Rectal smooth muscle tissue (tissue), 1 donor: ENCODE data around the gene HERC2.

Experiments
- H3K27ac ChIP-seq: one replicate; pipeline ENCODE4 v1.7.0; 2013; ENCODE audit warnings: low read depth, low read length, inconsistent platforms
- H3K27me3 ChIP-seq: one replicate; pipeline ENCODE4 v1.7.0; 2013; ENCODE audit warnings: low read length; ENCODE audit not compliant: control insufficient read depth, insufficient read depth
- H3K36me3 ChIP-seq: one replicate; pipeline ENCODE4 v1.7.0; 2013; ENCODE audit warnings: low read length; ENCODE audit not compliant: control insufficient read depth, insufficient read depth
- H3K4me1 ChIP-seq: one replicate; pipeline ENCODE4 v1.7.0; 2013; ENCODE audit warnings: low read length; ENCODE audit not compliant: control insufficient read depth, insufficient read depth
- H3K4me3 ChIP-seq: one replicate; pipeline ENCODE4 v1.7.0; 2013; ENCODE audit warnings: low read length
- H3K9ac ChIP-seq: one replicate; pipeline ENCODE4 v1.7.0; 2013; ENCODE audit warnings: low read length

HERC2 gene

DNA sequence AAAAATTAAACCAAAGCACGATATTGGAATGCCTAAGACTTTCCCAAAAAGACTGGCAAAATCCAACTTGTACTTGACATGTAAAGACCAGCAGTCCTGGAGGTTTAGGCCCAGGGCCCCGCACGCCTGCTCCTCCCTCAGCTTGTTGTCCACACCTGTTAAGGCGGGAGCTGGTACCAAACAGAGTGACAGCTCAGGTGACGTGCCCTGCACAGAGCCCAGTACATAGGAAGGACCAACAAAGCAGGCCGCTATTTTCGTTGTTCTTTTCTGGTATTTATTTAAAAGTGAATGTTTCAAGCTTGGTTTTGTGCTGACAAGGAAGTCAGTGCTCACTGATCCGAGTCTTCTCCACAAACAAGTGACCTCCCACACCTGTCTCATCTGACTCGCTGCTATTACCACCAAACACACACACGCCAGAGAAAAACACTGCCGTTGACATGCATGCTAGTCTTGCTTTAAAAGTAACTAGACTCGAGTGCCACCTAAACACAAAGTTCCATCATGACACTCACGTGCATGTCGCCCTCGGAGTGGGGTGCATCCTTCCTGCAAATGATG, 50.2 kb downstream of the HERC2 start:
- no peak overlapping the region for H3K9ac ChIP-seq
- no peaks in the 10 kb centered on the region for H3K4me1 ChIP-seq
- H3K36me3 ChIP-seq, result peaks cover 35% of the 10 kb centered on the region
- no peak overlapping the region for H3K4me3 ChIP-seq
- H3K27me3 ChIP-seq, result no peaks in the 10 kb centered on the region
- no peak overlapping the region for H3K27ac ChIP-seq

- H3K4me1 ChIP-seq, result no peaks in the 10 kb centered on the region
- no peak overlapping the region for H3K27ac ChIP-seq
- H3K36me3 ChIP-seq, result peaks cover 44% of the 10 kb centered on the region
- H3K4me3 ChIP-seq, result no peak overlapping the region
- H3K27me3 ChIP-seq, result no peaks in the 10 kb centered on the region
- H3K9ac ChIP-seq, result no peak overlapping the region
These were observed 52.9 kb downstream of the HERC2 start for GRCh38 chr15:28269097-28269496.

DNA sequence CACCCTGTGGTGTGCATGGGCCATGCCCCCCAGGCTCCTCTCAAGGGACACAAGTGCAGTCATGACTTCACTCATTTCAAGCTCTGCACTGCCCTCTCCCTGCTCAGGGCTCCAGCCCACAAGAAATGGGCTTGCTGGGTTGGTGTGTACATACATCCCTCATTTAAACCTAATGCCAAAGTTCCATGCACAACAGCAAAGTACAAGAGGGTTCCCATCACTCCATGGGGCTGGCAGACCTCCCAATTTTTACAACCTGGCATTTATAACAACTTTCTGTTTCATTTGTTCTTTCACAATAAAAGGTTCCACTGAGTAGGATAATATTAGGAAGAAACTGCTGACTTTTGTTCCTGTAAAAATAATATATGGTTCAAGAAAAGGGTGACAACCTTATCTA, 54.3 kb downstream of the HERC2 start:
- H3K27ac ChIP-seq, result no peak overlapping the region
- no peaks in the 10 kb centered on the region for H3K4me1 ChIP-seq
- no peak overlapping the region for H3K4me3 ChIP-seq
- no peak overlapping the region for H3K9ac ChIP-seq
- H3K27me3 ChIP-seq, result no peaks in the 10 kb centered on the region
- H3K36me3 ChIP-seq, result peaks cover 42% of the 10 kb centered on the region

DNA sequence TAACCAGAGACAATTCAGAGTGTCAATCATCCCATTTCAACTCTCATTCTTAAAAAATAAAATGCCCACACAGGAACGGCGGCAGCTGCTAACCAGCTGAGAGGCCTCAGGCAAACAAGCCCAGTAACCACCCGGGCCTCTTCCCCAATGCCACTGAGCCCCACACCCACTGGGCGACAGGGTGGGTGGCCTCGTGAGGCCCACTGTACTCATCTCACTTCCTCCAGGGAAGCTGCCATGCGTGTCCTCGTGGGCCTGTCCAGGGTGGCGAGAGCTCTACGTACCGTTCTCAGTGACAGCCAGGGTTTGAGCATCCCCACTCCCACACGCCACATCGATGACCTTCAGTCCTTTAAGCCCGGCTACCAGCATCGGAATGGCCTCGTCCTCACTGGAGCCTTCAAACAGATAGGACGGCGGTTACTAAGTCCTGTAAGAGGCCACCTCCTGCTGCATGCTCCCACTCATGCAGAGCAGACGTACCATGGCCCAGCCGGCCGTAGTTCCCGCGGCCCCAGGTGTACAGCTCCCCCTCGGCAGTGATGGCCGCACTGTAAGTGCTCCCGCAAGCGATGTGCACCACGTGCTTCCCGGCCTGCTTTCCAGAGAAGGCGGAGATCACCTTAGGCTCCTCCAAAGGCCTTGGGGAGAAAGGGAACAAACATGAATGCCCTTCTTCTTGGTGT, 56.5 kb downstream of the HERC2 start:
- no peak overlapping the region for H3K27ac ChIP-seq
- peaks cover 39% of the 10 kb centered on the region for H3K36me3 ChIP-seq
- H3K4me3 ChIP-seq, result no peak overlapping the region
- no peaks in the 10 kb centered on the region for H3K4me1 ChIP-seq
- no peaks in the 10 kb centered on the region for H3K27me3 ChIP-seq
- no peak overlapping the region for H3K9ac ChIP-seq

DNA sequence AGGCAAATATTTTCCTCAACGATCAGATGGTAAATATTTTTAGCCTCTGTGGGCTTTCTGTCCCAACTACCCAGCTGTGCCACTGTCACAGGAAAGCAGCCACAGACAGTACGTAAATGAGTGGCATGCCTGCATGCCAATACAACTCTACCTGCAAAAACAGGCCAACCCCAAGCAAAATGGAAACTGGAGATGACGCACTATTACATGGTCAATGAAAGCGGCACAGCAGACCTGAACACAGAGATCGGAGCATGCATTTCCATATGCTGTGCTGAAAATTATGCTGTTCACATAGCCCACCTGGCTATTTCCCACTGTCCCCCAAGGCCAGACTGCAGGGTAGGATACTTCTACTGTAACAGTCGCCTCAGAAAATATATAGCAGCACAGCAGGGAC, 57.8 kb downstream of the HERC2 start:
- no peaks in the 10 kb centered on the region for H3K27me3 ChIP-seq
- H3K4me3 ChIP-seq, result no peak overlapping the region
- no peaks in the 10 kb centered on the region for H3K4me1 ChIP-seq
- no peak overlapping the region for H3K9ac ChIP-seq
- peaks cover 34% of the 10 kb centered on the region for H3K36me3 ChIP-seq
- H3K27ac ChIP-seq, result no peak overlapping the region

- peaks cover 19% of the 10 kb centered on the region for H3K36me3 ChIP-seq
- no peaks in the 10 kb centered on the region for H3K27me3 ChIP-seq
- H3K4me1 ChIP-seq, result no peaks in the 10 kb centered on the region
- no peak overlapping the region for H3K9ac ChIP-seq
- H3K4me3 ChIP-seq, result no peak overlapping the region
- no peak overlapping the region for H3K27ac ChIP-seq
These were observed 59.5 kb downstream of the HERC2 start for GRCh38 chr15:28262438-28262837.

DNA sequence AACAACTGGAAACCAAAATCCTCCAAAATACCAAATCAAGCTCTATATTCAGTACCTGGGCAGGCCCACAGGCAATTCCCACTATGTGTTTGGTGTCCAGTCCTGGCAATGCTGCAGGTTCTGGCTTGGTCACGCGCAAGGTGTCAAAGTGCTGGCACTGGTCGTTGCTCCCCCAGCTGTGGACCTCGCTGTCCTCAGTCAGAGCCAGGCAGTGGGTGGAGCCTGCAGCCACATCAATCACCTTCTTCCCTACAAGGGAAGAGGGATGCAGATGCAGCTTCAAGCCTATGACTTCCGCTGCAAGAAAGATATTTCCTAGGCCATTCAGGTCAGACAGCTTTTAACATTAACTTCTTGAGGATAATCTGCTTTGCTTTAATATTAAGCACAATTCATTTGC, 61.3 kb downstream of the HERC2 start:
- H3K27ac ChIP-seq, result no peak overlapping the region
- peaks cover 18% of the 10 kb centered on the region for H3K36me3 ChIP-seq
- H3K9ac ChIP-seq, result no peak overlapping the region
- H3K27me3 ChIP-seq, result no peaks in the 10 kb centered on the region
- no peaks in the 10 kb centered on the region for H3K4me1 ChIP-seq
- H3K4me3 ChIP-seq, result no peak overlapping the region

DNA sequence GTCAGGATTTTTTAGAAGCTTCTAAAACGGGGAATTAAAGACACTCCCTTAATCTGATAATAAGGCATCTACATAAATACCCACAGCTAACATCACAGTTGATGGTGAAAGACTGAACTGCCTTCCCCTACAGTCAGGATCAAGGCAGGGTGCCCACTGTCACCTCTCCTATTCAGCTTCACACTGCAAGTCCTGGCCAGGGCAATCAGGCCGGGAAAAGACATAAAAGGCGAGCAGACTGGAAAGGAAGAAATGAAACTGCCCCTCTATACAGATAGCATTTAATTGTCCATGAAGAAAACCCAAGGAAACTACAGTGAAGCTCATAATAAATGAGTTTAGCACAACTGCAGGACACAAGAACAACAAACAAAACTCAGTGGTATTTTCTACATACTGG, 61.7 kb downstream of the HERC2 start:
- Histone ChIP-seq H3K9ac (no peak overlapping the region), H3K36me3 (peaks cover 16% of the 10 kb centered on the region), H3K27me3 (no peaks in the 10 kb centered on the region), H3K4me3 (no peak overlapping the region), H3K4me1 (no peaks in the 10 kb centered on the region), H3K27ac (no peak overlapping the region)

GRCh38 chr15:28255965-28256364, 66.0 kb downstream of the HERC2 start:
- no peak overlapping the region for H3K9ac ChIP-seq
- peaks cover 15% of the 10 kb centered on the region for H3K36me3 ChIP-seq
- H3K27ac ChIP-seq, result no peak overlapping the region
- H3K27me3 ChIP-seq, result no peaks in the 10 kb centered on the region
- no peak overlapping the region for H3K4me3 ChIP-seq
- H3K4me1 ChIP-seq, result no peaks in the 10 kb centered on the region

DNA sequence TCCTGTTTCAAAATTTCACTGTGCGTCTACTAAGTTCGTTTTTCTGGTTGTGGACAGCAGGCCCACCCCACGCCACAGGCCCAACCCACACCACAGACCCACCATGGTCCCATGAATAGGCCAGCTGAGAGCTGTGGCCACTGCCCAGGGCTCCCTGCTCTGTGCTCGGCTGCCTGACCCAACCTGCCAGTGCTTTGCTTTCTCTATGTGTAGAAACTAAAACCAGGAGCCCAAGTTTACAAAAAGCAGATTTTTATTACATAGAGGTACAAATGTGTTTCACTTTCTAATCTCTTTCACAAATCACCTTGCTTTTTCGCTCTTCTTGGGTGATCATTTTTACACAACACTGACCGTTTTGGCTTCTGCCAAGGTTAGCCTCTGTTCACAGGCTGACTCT, 69.1 kb downstream of the HERC2 start:
- no peaks in the 10 kb centered on the region for H3K27me3 ChIP-seq
- H3K36me3 ChIP-seq, result peaks cover 17% of the 10 kb centered on the region
- no peaks in the 10 kb centered on the region for H3K4me1 ChIP-seq
- H3K9ac ChIP-seq, result no peak overlapping the region
- H3K27ac ChIP-seq, result no peak overlapping the region
- H3K4me3 ChIP-seq, result no peak overlapping the region

DNA sequence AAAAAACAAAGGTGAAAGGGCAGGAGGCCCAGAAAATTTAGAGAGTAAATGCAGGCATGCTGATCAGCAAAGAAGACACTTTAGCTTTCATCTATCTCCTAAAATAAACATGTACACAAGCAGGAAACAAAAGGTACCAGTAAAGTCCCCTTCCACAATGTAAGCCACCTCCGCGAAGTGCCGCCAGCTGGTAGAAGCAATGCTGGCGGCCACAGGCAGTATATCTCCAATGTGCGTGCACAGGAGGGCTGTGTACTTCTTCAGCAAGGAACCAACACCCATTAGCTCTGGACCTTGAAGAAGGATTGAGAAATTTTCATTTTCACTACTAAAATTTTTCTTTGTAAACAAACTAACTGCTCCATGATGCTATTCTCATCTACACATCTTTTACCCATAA, 75.4 kb downstream of the HERC2 start:
- H3K4me1 ChIP-seq, result no peaks in the 10 kb centered on the region
- no peak overlapping the region for H3K4me3 ChIP-seq
- H3K9ac ChIP-seq, result no peak overlapping the region
- no peaks in the 10 kb centered on the region for H3K27me3 ChIP-seq
- H3K27ac ChIP-seq, result no peak overlapping the region
- peaks cover 7% of the 10 kb centered on the region for H3K36me3 ChIP-seq

DNA sequence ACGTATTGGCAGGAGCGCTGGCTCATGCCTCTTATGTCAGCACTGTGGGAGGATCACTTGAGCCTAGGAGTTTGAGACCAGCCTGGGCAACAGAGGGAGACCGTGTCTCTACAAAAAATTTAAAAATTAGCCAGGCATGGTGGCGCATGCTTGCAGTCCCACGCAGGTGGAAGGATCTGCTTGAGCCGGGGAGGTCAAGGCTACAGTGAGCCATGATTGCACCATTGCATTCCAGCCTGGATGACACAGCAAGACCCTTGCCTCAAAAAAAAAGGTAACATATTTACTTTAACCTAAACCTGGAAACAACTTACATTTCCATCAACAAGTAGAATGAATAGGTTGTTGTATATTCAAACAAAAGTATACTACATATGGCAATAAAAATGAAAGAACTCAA, 78.1 kb downstream of the HERC2 start:
- no peaks in the 10 kb centered on the region for H3K4me1 ChIP-seq
- peaks cover 7% of the 10 kb centered on the region for H3K36me3 ChIP-seq
- H3K4me3 ChIP-seq, result no peak overlapping the region
- no peak overlapping the region for H3K9ac ChIP-seq
- no peak overlapping the region for H3K27ac ChIP-seq
- no peaks in the 10 kb centered on the region for H3K27me3 ChIP-seq

DNA sequence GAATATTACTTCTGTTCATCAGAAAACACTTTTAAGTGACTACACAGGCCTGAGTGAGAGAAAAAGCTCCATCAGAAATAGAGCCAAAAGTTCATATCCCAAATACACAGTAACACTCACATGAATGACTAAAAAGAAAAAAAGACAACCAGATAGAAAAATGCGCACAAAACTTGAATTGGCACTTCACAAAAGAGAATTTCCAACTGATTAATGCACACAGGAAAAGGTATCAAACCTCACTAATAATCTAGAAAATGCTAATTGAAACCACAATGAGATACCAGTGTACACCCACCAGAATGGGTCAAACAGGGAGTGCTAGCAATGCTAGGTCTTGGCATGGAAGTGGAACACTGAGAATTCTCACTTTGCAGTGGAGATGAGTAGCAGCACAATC, 78.6 kb downstream of the HERC2 start:
- Histone ChIP-seq H3K27ac (no peak overlapping the region), H3K9ac (no peak overlapping the region), H3K36me3 (peaks cover 5% of the 10 kb centered on the region), H3K4me1 (no peaks in the 10 kb centered on the region), H3K4me3 (no peak overlapping the region), H3K27me3 (no peaks in the 10 kb centered on the region)
